Thyroid gland (tissue), 4 donors: ENCODE results near the gene LRRC4C. TPM values are rescaled to one million over a fixed set of nuclear protein-coding genes. Genes with fewer than 3 reads are reported as not detected.

Experiments used
- DNase-seq, 2 donors: peaks; one replicate each; pipeline ENCODE4 v3.0.0-alpha.2; 2019
- H3K27ac ChIP-seq, 3 donors: fragments of 200-600 bp; sonication (generic); 1 replicate in 2 of 3; 2 replicates in 1 of 3; pipeline ENCODE4 v1.5.1; 2016 to 2019; ENCODE audit warnings: mild to moderate bottlenecking in 1 of 3, moderate library complexity in 1 of 3
- H3K27me3 ChIP-seq: fragments of 200-600 bp; sonication (generic); one replicate; pipeline ENCODE4 v1.5.1; 2019
- H3K36me3 ChIP-seq, 2 donors: fragments of 200-600 bp; sonication (generic); one replicate each; pipeline ENCODE4 v1.5.1; 2016 to 2019
- H3K4me1 ChIP-seq, 2 donors: fragments of 200-600 bp; sonication (generic); one replicate each; pipeline ENCODE4 v1.5.1; 2017 to 2019
- H3K4me3 ChIP-seq, 3 donors: fragments of 200-600 bp; sonication (generic); replicated peaks in 1 of 3; 1 replicate in 2 of 3; 2 replicates in 1 of 3; pipeline ENCODE4 v1.5.1; 2016; ENCODE audit warnings: mild to moderate bottlenecking in 1 of 3
- H3K9me3 ChIP-seq: fragments of 200-600 bp; sonication (generic); one replicate; pipeline ENCODE4 v1.5.1; 2017
- CTCF ChIP-seq, 6 experiments: fragments of 200-600 bp in 3 of 6; fragments of 450-650 bp in 3 of 6; sonication (generic) in 3 of 6; IDR thresholded peaks; one replicate each; pipeline ENCODE4 v1.5.1; 2016 to 2019; ENCODE audit warnings: antibody characterized with exemption in 6 of 6, mild to moderate bottlenecking in 2 of 6, inconsistent platforms in 1 of 6, moderate library complexity in 1 of 6
- POLR2A ChIP-seq, 2 donors: fragments of 450-650 bp; IDR thresholded peaks; one replicate each; pipeline ENCODE4 v1.6.1; 2017; ENCODE audit warnings: antibody characterized with exemption in 2 of 2, mild to moderate bottlenecking in 2 of 2, moderate library complexity in 1 of 2
- WGBS, 2 donors: methylation state at CpG; one replicate each; pipeline ENCODE4 v1.1.5; 2017; 5-methylcytosine and 5-hydroxymethylcytosine counted together
- intact Hi-C: fragments of 100-400 bp; cut with DNase I; formaldehyde crosslinking; loops from one replicate; pipeline ENCODE4 v1.15.1; 2023
- total RNA-seq, 4 donors: library from RNA; depleted of rRNA; stranded (reverse); fragments of >200 nt; gene quantifications; one replicate each; pipeline ENCODE4 v1.2.3, GENCODE V29; 2016

The LRRC4C gene
- total RNA-seq, 4 donors from 2014 or later = 4.6 to 13.9 (median 7.8) TPM

- 93 to 100% methylated on average over 1 of the region's 1 CpG for WGBS, 2 donors
- Histone ChIP-seq H3K4me1 (no peaks in the 10 kb centered on the region), H3K4me3 (no peak overlapping the region), H3K36me3 (no peaks in the 10 kb centered on the region), H3K9me3 (no peaks in the 10 kb centered on the region), H3K27me3 (no peaks in the 10 kb centered on the region), H3K27ac (no peak overlapping the region)
- TF ChIP-seq POLR2A (IDR thresholded peaks at IDR 0.05) (no peak), CTCF (IDR thresholded peaks at IDR 0.05) (no peak)
- DNase-seq = no peak
- intact Hi-C loops = no loop called here
Measured at GRCh38 chr11:40425168-40425567, 1034.3 kb downstream of the LRRC4C start.

- no peak for TF ChIP-seq CTCF (IDR thresholded peaks at IDR 0.05)
- no peak for TF ChIP-seq POLR2A (IDR thresholded peaks at IDR 0.05)
- H3K9me3 ChIP-seq = no peaks in the 10 kb centered on the region
- WGBS, 2 donors = 85 to 92% methylated on average over 6 of the region's 6 CpGs
- intact Hi-C loops = no loop called here
- DNase-seq = no peak
- no peaks in the 10 kb centered on the region for H3K27me3 ChIP-seq
- H3K36me3 ChIP-seq = no peaks in the 10 kb centered on the region
- no peaks in the 10 kb centered on the region for H3K4me1 ChIP-seq
- H3K4me3 ChIP-seq = no peak overlapping the region
- no peak overlapping the region for H3K27ac ChIP-seq
Measured at GRCh38 chr11:40421208-40421981, 1038.1 kb downstream of the LRRC4C start.

GRCh38 chr11:40417627-40418026, 1041.8 kb downstream of the LRRC4C start:
- WGBS, 2 donors = 85 to 88% methylated on average over 3 of the region's 3 CpGs
- H3K27me3 ChIP-seq = no peaks in the 10 kb centered on the region
- no peak for TF ChIP-seq POLR2A (IDR thresholded peaks at IDR 0.05)
- TF ChIP-seq CTCF (IDR thresholded peaks at IDR 0.05) = no peak
- intact Hi-C loops = no loop called here
- DNase-seq = no peak
- no peak overlapping the region for H3K27ac ChIP-seq
- no peaks in the 10 kb centered on the region for H3K4me1 ChIP-seq
- no peaks in the 10 kb centered on the region for H3K9me3 ChIP-seq
- no peak overlapping the region for H3K4me3 ChIP-seq
- H3K36me3 ChIP-seq = no peaks in the 10 kb centered on the region

- DNase-seq = no peak
- Histone ChIP-seq H3K9me3 (no peaks in the 10 kb centered on the region), H3K27me3 (no peaks in the 10 kb centered on the region), H3K36me3 (no peaks in the 10 kb centered on the region), H3K4me3 (no peak overlapping the region), H3K4me1 (no peaks in the 10 kb centered on the region), H3K27ac (no peak overlapping the region)
- no peak for TF ChIP-seq CTCF (IDR thresholded peaks at IDR 0.05)
- TF ChIP-seq POLR2A (IDR thresholded peaks at IDR 0.05) = no peak
- WGBS, 2 donors = 73 to 88% methylated on average over 1 of the region's 1 CpG
- intact Hi-C loops = no loop called here
Measured at GRCh38 chr11:40407355-40407754, 1052.1 kb downstream of the LRRC4C start.

- H3K9me3 ChIP-seq = no peaks in the 10 kb centered on the region
- no peak overlapping the region for H3K4me3 ChIP-seq
- no peak for DNase-seq
- H3K36me3 ChIP-seq = no peaks in the 10 kb centered on the region
- TF ChIP-seq POLR2A (IDR thresholded peaks at IDR 0.05) (no peak), CTCF (IDR thresholded peaks at IDR 0.05) (no peak)
- H3K27ac ChIP-seq = no peak overlapping the region
- intact Hi-C loops = no loop called here
- H3K27me3 ChIP-seq = no peaks in the 10 kb centered on the region
- 95% methylated on average over 1 of the region's 1 CpG for WGBS, 2 donors
- H3K4me1 ChIP-seq = no peaks in the 10 kb centered on the region
Measured at GRCh38 chr11:40405614-40406013, 1053.8 kb downstream of the LRRC4C start.
